Choroid plexus epithelial cell (primary cell): ENCODE data around the gene P2RY12.

Experiments
- DNase-seq: peaks from one replicate; pipeline ENCODE4 v3.0.0-alpha.2; 2010; ENCODE audit warnings: low read depth
- H3K4me3 ChIP-seq: 2 replicates; pipeline ENCODE4 v1.5.1; 2011; ENCODE audit warnings: low read depth, mild to moderate bottlenecking, control low read depth, low read length, moderate library complexity
- TF ChIP-seq, protein P1 (sequence below): conservative IDR thresholded peaks from 2 replicates; pipeline ENCODE4 v1.5.1; 2011; ENCODE audit warnings: low read depth, mild to moderate bottlenecking, control low read depth, inconsistent platforms, low read length, moderate library complexity

Gene P2RY12

DNA sequence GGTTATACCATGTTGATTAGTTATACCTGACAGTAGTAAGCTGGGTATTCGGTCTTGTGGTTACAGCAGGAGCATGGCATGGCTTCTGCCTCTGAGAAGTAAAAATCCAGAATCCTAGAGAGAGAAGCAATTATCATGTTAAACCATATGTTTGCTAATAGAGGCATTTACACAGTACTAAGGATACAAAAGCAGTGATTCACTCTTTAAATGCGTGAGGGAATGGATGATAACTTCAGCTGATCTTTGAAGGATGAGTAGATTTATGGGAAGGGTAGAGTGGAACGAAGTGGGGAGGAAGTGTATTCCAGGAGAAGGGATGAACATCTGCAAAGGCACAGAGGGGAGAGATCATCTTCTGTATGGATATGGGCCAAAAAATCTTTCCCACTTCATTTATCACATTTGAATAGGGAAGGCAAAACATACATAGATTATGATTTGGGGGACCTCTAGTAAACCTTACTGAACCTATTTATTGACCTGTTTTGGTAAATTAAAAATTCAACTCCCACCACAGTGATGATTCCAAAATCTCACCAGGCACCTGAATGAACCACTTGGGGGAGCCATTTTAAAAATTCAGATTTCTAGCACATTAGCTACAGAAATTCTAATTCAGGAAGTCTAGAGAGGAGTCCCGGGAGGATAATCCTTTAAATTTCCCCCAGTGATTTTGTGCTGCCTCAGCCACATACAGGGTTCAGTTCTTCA is 41.2 kb upstream of the P2RY12 start:
- TF ChIP-seq, protein P1, sequence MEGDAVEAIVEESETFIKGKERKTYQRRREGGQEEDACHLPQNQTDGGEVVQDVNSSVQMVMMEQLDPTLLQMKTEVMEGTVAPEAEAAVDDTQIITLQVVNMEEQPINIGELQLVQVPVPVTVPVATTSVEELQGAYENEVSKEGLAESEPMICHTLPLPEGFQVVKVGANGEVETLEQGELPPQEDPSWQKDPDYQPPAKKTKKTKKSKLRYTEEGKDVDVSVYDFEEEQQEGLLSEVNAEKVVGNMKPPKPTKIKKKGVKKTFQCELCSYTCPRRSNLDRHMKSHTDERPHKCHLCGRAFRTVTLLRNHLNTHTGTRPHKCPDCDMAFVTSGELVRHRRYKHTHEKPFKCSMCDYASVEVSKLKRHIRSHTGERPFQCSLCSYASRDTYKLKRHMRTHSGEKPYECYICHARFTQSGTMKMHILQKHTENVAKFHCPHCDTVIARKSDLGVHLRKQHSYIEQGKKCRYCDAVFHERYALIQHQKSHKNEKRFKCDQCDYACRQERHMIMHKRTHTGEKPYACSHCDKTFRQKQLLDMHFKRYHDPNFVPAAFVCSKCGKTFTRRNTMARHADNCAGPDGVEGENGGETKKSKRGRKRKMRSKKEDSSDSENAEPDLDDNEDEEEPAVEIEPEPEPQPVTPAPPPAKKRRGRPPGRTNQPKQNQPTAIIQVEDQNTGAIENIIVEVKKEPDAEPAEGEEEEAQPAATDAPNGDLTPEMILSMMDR, result peak; percentile 57
- no peak overlapping the region for H3K4me3 ChIP-seq
- DNase-seq, result peak; percentile 24

DNA sequence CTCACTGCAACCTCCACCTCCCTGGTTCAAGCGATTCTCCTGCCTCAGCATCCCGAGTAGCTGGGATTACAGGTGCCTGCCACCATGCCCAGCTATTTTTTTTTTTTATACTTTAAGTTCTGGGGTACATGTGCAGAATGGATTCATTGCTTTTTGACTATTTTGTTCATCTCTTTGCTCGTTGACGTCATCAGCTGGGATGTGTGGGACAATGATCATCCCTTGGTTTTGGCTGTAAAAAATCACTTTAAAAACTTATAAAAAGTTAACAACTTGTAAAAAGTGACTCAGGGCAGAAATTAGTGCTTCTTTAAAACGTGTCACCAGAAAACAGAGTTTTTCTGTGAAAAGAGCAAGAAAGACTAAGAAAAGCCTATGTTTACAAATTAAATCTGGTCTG is 38.5 kb upstream of the P2RY12 start:
- H3K4me3 ChIP-seq, result no peak overlapping the region
- no peak for DNase-seq
- TF ChIP-seq, protein P1, result no peak

DNA sequence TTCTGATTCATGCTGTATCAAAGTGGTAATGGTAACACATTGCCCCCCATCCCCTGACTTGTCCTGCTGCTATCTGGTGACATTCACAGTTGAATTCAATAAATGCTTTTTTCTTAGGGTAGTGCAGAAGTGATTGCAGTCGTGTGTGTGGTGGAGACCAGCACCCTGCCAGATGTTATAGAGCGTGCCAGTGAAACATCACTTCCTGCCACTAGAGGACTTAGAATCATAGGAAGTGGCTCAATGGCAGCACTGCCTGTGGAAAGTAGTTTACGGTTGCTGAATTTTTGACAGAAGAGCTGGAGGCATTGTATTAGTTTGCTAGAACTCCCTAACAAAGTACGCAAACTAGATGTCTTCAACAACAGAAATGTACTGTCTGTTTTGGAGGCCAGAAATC is 37.4 kb upstream of the P2RY12 start:
- TF ChIP-seq, protein P1, result peak; percentile 3
- DNase-seq, result no peak
- H3K4me3 ChIP-seq, result no peak overlapping the region

DNA sequence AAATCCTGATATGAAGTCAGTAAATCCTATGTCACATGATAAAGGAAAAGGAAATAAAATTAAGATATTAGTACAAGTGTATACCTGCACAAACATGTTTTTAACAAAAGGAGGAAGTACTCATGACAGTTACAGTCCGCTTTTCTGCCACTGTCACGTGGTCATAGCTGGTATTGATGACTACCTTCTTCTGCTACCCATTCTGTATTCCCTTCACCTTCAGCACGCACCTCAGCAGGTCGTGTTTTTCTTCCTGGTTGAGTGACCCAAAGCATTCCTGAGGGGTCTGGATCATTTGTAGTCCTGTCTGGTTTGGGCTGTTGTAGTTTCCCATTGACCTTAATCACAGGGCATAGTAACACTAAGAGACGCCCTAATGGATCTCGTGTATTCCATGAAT is 35.3 kb upstream of the P2RY12 start:
- TF ChIP-seq, protein P1, result no peak
- no peak overlapping the region for H3K4me3 ChIP-seq
- DNase-seq, result no peak

DNA sequence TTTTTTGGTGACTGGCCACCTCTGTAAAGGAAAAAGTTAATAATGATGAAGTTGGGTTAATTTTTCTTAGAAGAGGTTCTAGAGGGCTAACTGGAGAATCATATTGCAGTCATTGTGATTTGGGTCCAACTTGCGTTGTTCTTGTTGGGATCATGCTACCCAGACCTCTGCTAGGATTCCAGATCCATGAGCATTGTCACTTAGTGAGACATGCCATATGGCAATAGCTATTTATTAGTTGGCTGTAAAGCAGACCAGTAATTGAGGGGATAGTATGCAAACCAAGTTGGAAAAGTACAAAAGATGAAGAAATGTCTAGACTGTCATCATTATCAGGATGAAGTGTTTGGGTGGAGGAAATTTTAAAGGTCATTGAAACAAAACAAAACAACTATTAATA is 30.7 kb upstream of the P2RY12 start:
- TF ChIP-seq, protein P1, result no peak
- H3K4me3 ChIP-seq, result no peak overlapping the region
- DNase-seq, result no peak

DNA sequence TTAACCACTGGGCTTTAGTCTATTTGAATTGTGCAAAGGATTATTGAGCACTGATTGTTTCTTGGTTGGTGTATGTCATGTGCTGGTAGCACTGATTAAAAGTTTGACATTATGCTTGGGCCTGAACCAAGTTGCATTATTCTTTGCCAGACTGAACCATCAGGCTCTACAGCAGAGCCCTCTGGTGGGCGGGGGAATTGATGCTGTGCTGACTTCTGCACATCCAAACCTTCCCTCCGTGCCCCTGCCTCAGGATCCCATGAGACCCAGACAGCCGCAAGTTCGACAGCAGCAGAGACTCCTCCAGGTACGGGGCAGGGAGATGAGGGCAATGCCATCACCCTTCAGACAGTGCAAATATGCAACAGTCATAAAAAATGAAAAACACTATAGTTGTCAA is 28.4 kb upstream of the P2RY12 start:
- no peak for DNase-seq
- no peak overlapping the region for H3K4me3 ChIP-seq
- TF ChIP-seq, protein P1, result peak; percentile 26

DNA sequence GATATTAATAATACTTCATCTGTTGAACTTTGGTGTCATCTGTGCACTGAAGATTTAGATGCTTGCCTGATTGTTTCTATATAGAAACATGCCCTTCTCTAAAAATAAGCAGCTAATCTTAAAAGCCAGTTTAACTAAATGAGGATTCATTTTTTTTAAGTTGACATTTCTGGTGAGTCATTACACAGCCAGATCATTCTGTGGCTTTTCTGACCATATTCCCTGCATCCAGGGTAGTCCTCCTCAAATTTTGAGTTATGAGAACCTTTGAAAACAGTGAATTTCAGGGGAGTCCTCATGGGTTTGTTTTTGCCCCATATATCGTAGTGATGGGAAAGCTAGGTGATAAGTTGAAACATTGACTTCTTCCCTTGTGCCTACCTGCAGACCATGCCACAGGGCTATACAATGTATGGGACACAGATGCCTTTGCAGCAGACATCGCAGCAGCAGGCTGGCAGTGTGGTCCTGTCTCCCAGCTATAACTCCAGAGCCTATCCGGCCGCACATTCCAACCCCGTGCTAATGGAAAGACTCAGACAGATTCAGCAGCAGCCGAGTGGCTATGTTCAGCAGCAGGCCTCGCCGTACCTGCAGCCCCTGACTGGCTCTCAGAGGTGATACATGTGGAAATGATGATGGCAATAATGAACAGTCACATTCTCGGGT is 26.5 kb upstream of the P2RY12 start:
- DNase-seq, result peak; percentile 34
- no peak overlapping the region for H3K4me3 ChIP-seq
- TF ChIP-seq, protein P1, result no peak
